DMS 273 (cell line): Measurements from ENCODE around the gene TIE1.

Experiments used
- DNase-seq: peaks from one replicate; lab custom pipeline; 2025; ENCODE audit not compliant: unreplicated experiment; lab: John Stamatoyannopoulos, UW

TIE1 gene

DNA sequence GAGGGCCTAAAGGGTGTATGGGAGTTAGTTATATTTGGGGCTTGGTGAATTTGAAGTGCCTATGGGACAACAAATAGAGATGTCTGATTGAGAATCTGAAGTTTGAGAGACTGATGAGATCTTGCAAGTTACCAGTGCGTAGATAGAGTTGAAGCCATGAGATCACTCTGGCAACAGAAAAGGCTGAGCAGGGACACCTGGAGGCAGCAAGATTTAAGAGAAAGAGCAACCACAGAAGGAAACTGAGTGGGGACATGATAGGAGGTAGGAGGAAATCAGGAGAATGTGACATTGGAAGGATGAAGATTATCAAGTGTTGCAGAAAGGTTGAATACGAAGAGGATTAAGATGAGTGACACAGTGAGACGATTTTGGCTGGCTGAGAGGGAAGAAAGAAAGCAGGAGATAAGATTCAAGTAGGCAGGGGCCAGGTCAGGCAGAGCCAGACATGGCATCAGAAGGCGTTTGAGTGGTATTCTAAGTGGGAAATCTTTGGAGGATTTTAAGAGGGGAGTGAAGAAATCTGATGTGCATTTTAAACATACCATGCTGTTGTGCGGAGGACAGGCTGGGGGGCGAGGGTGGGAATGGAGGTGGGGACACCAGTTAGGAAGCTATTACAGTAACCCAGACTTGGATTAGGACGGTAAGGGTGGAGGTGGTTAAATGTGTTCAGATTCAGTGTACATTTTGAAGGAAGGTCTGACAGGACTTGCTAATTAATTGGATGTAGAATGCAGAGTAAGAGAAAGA is 33.8 kb downstream of the TIE1 start:
- no peak for DNase-seq

DNA sequence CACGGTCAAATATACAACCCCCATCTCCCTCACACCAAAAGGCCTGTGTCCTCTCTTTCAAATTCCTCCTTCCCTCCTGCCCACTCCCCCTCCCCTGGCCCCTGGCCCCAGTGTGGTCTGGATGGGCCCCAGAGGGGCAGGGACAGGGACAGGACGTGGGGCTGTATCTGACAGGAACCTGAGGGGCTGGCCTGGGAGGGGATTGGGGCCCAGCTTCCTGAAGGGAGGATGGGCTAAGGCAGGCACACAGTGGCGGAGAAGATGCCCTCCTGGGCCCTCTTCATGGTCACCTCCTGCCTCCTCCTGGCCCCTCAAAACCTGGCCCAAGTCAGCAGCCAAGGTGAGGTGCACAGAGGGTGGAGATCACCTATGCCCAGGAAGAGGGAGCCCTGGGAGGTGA is 36.8 kb downstream of the TIE1 start, which contains the start of gene MPL:
MPL (plus strand) TSS at position 231 of the 400 bp plus-strand sequence; CDS start at position 262, 31 bp downstream.
- DNase-seq: no peak

DNA sequence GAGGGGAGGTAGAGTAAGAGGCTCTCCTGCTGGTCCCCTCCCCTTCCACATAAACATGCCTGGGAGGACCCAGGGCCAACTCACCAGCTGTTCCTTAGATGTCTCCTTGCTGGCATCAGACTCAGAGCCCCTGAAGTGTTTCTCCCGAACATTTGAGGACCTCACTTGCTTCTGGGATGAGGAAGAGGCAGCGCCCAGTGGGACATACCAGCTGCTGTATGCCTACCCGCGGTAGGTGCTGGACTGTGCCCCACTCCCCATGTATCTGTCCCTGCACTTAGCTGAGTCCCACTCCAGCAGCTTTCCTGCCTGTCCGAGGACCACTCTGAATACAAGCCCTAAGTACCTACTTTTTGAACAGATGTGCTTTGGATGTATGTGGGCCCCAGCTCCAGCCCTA is 37.2 kb downstream of the TIE1 start:
- DNase-seq: no peak

DNA sequence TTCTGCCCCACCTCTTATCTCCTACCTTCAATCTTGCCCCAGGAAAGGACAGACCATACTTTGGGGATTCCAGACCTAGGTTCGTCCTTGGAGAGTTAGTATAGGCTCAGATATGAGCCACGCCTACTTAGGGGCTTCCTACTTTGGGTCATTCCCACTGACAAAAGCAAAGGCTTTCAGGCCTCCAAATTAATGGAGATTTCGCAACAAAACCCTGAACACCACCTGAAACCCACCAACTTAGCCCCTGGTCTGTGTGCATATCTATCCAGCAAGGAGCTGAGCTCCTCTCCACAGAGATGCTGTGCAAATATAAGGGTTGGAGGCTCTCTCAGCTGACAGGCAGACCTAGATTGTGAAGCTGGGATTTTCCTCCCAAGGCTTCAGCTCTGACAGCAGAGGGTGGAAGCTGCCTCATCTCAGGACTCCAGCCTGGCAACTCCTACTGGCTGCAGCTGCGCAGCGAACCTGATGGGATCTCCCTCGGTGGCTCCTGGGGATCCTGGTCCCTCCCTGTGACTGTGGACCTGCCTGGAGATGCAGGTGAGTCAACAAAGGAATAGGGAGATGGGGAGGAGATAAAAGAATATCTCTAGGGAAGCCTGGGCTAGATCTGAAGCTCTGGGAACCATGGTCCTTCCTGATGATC is 38.9 kb downstream of the TIE1 start:
- DNase-seq: no peak

DNA sequence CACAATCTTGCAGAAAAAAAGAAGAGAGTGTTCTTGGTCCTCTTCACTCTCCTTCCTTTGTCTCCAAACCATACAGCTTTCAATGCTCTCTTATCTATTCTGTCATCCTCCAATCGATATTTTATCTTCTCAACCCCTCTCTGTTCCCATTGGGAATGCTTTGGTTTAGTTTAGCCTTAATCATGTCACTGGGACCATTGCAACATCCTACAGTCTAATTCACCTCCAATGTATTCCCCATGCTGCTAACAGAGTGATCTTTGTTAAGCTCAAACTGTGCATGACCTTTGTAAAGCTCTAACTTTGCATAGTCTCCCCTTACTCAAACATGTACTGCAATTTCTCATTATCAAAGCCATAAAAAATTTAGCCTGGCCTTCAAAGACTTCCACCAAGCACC is 39.8 kb downstream of the TIE1 start:
- DNase-seq: no peak

DNA sequence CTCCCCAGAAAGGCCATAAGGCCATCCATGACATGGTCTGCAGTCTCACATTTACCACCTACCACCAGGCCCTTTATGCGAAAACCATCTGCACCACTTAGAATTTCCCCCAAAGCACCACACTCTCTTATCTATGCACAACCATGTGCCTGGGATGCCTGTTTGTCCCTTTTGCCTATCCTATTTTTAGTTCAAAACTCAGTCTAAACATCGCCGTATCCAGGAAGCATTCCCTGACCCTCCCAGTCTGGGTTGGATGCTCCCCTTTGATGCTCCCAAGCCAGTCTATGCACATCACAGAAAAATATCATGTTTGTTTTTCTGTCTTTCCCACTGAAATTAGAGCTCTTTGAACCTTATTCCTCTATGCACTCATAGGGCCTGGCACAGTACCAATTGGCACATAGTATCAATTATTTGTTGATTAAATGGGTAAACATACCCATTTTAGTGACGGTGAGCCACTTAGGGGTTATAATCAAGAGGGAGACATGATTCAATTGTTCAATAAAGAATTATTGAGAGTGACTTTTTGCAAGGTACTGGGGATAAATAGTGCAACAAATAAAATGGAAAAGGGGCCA is 43.6 kb downstream of the TIE1 start:
- no peak for DNase-seq

DNA sequence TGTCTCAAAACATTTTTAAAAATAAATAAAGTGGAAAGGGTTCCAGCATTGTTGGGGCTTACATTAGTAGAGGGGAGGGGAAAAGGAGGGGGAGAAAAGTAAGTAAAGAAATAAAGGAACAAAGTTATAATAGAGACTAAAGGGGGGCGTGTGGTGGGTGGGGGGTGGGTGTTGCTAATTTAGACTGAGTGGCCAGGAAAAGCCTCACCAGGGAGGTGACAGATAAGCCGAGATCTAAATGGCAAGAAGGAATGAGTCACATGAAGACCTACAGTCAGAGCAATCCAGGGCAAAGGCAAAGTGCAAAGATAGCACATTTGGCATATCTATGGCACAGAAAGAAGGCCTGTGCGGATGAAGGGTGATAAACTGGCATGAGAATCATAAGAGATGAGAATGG is 44.3 kb downstream of the TIE1 start:
- DNase-seq: no peak

DNA sequence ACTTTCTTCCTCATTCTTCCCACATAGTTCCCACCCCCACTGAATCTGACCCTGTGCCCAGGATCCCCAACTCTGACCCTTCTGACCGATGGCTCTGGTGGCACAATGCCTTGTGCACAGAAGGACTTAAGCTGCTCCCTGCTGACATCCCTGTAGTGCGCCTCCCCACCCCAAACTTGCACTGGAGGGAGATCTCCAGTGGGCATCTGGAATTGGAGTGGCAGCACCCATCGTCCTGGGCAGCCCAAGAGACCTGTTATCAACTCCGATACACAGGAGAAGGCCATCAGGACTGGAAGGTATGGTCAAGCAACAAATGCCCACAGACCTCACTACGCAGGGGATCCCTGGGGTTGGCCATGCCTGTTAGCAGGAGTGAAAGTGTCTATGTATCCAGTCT is 45.9 kb downstream of the TIE1 start:
- DNase-seq: no peak

DNA sequence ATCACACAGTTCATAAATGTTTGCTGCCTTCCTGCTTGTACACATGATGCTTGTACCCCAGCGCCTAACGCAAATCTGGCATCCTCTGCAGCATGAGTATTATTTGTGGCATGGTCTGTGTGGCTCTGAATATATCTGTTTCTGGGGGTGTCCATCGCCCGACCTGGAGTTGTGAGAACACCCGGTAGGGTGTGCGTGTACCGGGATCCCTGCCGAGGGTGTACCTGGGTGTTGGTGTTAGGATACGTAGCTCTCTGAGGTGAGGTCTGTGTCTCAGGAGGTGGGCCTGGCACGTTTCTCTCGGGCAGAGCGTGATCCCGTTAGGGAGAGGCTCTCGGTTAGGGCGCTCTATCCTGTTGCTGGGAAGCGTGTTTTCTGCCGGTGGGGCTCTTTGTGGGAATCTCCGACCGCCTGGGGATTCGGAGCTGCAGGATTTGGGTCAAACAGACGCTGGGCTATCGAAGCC is 47.6 kb downstream of the TIE1 start:
- no peak for DNase-seq

DNA sequence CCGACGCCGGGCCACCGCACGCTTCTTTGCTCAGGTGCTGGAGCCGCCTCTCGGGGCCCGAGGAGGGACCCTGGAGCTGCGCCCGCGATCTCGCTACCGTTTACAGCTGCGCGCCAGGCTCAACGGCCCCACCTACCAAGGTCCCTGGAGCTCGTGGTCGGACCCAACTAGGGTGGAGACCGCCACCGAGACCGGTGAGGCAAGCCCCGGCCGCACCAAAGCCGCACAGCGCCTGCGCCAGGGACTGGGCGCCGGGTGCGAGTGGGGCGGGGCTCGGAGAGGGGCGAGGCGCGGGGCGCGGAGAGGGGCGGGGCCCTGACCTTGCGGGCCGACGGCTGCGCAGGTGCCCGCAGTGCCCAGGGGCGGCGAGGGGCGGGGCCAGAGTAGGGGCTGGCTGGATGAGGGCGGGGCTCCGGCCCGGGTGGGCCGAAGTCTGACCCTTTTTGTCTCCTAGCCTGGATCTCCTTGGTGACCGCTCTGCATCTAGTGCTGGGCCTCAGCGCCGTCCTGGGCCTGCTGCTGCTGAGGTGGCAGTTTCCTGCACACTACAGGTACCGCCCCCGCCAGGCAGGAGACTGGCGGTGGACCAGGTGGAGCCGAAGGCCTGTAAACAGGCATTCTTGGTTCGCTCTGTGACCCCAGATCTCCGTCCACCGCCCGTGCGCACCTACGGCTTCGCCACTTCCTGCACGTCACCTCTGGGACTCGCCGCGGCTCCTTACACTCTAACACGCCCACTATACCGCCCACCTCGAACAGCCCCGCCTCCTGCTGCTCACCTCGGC is 48.2 kb downstream of the TIE1 start:
- peak; percentile 93 for DNase-seq

DNA sequence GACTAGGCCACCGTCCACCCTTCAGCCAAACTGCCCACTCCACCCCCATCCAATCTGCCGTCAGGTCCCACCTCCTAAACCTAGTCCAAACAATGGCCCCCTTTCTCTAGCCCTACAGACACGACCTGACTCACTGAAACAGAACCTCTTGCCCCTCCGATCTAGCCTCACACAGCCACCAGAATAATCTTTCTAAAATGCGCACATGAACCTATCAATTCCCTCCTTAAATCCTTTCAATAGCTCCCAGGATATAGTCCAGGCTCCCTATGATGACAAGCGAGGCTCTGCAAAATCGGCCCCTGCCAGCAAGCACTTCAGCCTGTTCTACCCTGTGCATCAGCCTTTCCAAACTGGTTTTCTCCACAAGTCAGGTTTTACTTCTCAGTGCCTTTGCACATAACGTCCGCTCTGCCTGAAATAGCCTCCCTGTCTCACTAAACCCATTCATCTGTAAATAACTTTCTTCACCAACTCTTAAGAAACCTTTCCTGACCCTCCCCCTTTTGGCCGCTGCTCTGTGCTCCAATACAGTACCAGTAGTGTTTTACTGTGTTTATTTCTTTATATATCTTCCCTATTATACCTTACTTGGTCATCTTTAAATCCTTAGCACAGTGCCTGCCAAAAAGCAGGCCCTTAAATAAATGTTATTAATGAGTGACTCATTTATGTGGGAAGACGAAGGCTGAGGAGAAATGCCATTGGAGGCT is 49.0 kb downstream of the TIE1 start:
- no peak for DNase-seq

DNA sequence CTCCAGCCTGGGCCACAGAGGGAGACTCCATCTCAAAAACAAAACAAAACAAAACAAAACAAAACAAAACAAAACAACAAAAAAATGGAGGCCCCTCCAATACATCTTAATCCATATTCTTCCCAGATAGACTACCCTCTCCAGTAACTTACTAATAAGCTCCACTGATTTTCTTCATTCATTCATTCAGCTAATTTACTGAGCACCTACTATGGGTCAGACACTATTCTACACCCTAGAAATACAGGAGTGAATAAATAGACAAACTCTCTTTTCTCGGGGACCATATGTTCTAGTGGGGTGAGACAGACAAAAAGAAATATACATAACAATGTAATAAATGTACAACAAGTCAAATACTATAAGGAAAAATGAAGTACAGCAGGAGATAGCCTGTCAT is 50.2 kb downstream of the TIE1 start:
- no peak for DNase-seq

DNA sequence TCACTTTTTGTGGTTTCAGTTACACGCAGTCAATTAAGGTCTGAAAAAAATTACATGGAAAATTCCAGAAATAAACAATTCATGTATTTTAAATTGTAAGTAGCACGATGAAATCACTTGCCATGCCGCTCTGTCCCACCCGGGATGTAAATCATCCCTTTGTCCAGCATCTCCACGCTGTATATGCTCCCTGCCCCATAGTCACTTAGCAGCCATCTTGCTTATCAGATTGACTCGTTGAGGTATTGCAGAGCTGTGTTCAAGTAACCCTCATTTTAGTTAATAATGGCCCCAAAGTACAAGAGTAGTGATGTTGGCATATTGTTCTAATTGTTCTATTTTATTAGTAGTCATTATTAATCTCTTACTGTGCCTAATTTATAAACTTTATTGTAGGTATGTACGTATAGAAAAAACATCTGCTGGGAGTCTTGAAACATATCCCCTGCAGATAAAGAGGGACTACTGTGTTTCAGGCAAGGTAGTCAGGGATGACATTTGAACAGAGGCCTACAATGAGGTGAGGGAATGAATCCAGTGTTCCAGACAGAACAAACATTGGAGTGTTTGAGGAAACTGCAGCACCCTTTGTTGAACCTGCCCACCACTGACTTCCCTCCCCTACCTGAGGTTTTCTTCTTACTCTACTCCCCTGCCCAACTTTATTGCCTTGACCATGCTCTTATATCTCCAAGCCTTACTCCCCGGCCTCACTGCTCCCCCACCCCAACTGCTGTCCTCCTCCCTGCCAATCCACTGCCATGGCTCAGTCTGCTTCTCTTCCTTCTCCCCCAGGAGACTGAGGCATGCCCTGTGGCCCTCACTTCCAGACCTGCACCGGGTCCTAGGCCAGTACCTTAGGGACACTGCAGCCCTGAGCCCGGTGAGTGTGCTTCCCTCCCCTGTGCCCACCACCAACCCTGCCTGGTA is 50.9 kb downstream of the TIE1 start:
- no peak for DNase-seq

DNA sequence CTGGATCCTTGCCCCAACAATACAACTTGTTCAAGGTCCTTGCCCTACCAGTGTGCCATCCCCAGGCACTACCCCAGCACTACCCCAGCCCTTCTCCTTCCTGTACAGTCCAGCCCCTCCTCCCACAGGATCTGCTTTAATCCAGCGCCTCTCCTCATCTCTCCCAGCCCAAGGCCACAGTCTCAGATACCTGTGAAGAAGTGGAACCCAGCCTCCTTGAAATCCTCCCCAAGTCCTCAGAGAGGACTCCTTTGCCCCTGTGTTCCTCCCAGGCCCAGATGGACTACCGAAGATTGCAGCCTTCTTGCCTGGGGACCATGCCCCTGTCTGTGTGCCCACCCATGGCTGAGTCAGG is 51.5 kb downstream of the TIE1 start:
- DNase-seq: no peak

DNA sequence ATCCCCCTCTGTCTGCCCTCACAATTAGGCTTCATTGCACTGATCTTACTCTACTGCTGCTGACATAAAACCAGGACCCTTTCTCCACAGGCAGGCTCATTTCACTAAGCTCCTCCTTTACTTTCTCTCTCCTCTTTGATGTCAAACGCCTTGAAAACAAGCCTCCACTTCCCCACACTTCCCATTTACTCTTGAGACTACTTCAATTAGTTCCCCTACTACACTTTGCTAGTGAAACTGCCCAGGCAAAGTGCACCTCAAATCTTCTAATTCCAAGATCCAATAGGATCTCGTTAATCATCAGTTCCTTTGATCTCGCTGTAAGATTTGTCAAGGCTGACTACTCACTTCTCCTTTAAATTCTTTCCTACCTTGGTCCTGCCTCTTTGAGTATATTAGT is 52.1 kb downstream of the TIE1 start:
- no peak for DNase-seq

DNA sequence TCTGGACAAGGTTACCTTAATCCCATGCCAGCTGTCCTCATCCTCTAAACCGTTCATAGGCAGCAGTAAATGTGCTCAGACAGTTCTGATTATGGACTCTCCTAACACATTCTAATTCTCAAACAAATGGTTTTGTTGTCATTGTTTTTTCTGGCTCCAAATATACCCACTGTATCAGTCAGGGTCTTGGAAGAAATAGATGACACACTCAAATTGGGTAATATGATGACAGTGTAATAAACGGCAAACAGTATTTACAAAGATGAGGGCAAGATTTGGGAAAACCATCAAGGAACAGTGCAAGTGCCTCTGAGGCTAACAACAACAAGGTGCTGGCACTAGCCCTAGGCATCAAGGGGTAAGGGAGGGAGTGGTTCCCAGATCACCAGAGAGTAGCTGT is 53.7 kb downstream of the TIE1 start:
- DNase-seq: no peak

DNA sequence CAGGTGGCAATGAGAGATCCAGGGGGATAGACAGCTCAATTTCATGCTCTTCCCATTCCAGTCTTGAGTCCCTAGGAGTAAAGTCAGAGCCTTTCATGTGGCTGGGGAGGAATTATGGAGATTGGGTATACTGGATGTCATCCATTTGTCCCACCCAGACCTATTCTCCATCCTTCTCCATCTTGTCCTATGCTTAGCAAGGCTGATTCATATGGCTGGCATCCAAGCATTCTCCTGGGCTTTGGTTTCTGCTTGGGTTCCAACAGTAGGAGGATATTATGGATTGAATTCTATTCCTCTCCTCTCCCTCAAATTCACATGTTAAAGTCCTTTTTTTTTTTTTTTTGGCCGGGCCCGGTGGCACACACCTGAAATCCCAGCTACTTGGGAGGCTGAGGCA is 54.2 kb downstream of the TIE1 start:
- DNase-seq: no peak

DNA sequence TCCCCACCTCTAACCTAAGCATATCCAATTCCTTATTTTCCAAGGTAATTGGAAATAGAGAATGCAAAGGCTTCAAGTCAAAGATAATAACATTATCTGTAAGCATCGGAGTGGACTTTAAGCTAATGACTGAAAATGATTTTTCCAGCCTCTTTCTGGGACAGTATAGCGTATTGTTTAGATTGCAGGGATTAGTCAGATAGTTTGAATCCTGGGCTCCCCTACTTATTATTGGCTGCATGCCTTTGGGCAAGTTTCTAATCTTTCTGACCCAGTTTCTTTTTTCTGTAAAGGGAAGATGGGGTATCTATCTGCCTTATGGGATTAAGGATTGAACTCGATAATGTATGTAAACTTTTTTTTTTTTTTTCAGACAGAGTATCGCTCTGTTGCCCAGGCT is 56.5 kb downstream of the TIE1 start:
- no peak for DNase-seq

DNA sequence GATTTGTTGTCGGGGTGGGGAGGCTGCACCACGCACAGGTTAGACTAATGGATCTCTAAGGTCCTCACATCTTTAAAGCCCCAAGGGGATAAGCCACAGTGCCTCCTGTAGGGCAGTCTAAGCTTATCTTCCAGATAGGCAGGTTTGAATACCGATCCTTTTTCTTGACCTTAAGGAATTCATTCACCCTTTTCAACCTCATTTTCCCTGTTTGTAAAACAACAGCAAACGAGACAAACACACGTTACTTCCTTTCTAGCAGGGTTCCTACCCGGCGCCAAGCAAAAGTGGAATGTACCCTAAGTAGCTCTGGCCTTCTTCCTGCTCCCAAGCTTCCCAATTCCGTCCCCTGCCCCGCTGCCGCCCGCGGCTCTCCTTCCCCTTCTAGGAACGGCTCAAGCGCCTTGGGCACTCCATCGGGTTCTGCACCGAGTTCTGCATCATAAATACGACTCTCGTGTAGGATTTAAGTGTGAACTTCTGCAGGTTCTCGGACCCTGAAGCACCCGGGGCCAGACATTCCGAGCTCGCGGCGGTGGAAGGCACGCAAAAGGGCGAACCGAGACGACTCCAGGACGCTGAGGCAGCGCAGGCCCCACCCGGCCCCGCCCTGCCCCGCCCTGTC is 57.5 kb downstream of the TIE1 start:
- DNase-seq: peak; percentile 73
